ENCODE data around the gene TMEM212. TPM values are rescaled to one million over a fixed set of nuclear protein-coding genes. Genes with fewer than 3 reads are reported as not detected.

TMEM212 gene
- total and polyA plus RNA-seq, 11 donors: not detected

DNA sequence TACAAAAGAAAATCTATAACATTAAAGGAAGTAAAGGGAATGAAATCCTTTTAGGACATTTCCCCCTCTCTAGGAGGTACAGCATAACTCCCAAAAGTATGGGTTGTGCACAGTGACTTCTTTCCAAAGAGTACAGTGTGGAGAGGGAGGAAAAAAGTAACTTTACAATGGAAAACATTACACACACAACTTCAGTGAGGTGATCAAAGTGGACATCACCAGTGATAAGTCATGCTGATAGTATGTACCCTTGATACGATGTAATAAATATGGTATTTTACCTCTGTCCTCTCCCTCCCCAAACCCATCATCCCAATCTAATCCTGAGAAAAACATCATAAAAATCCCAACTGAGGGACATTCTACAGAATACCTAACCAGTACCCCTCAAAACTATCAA is 43.6 kb upstream of the TMEM212 start:
- no peaks in the 10 kb centered on the region for H3K9me3 ChIP-seq
- H3K4me1 ChIP-seq: peaks cover 7 to 52% (median 27%) of the 10 kb centered on the region in 12 donors
- WGBS, 4 donors: 94 to 100% (median 98%) methylated on average over 1 of the region's 1 CpG
- H3K4me3 ChIP-seq: no peak overlapping the region
- H3K27ac ChIP-seq: no peak overlapping the region
- TF ChIP-seq POLR2A (IDR thresholded peaks at IDR 0.05) (no peak), CTCF (IDR thresholded peaks at IDR 0.05) (no peak)
- DNase-seq: no peak
- no peak for ATAC-seq
- no peaks in the 10 kb centered on the region for H3K27me3 ChIP-seq
- H3K36me3 ChIP-seq: no peaks in the 10 kb centered on the region
- intact Hi-C loops (cut with DNase I): no loop called here

GRCh38 chr3:171801738-171802589 is 41.2 kb upstream of the TMEM212 start:
- H3K9me3 ChIP-seq: no peaks in the 10 kb centered on the region
- H3K27me3 ChIP-seq: no peaks in the 10 kb centered on the region
- no peaks in the 10 kb centered on the region for H3K36me3 ChIP-seq
- peaks cover 9 to 68% (median 48%) of the 10 kb centered on the region in 12 donors for H3K4me1 ChIP-seq
- H3K4me3 ChIP-seq: no peak overlapping the region
- intact Hi-C loops (cut with DNase I): no loop called here
- TF ChIP-seq CTCF (IDR thresholded peaks at IDR 0.05): no peak
- TF ChIP-seq POLR2A (IDR thresholded peaks at IDR 0.05): no peak
- DNase-seq (no peak), ATAC-seq (peak in 2 of 4 donors; percentile 39 to 42)
- 62 to 78% (median 66%) methylated on average over 4 of the region's 4 CpGs for WGBS, 4 donors
- H3K27ac ChIP-seq: peak overlapping the region in 11 of 12 donors; percentile 18 to 65 (median 56)

DNA sequence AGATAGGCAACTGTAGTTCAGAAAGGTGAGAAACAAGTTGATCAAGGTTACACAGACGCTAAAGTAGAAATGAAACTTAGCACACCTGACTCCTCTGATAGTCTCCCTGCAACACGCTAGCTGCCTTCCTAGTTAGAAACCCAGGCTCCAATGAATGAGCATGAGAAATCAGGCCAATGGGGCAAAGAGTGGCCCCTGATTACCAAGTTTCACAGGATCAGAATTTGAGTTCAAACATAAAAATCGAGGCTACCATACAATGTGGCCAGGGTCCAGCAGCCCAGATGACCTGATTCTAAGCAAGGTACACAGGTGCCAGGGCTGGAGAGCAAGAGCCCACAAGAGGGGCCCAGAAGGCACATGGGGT is 40.6 kb upstream of the TMEM212 start:
- Histone ChIP-seq H3K27me3 (no peaks in the 10 kb centered on the region), H3K4me3 (no peak overlapping the region), H3K27ac (peak overlapping the region in 10 of 12 donors; percentile 6 to 65 (median 48)), H3K9me3 (no peaks in the 10 kb centered on the region), H3K4me1 (peaks cover 9 to 65% (median 45%) of the 10 kb centered on the region in 12 donors), H3K36me3 (no peaks in the 10 kb centered on the region)
- TF ChIP-seq CTCF (IDR thresholded peaks at IDR 0.05): no peak
- TF ChIP-seq POLR2A (IDR thresholded peaks at IDR 0.05): no peak
- ATAC-seq: no peak
- WGBS, 4 donors: 76 to 91% (median 86%) methylated on average over 3 of the region's 3 CpGs
- intact Hi-C loops (cut with DNase I): no loop called here
- no peak for DNase-seq

GRCh38 chr3:171803044-171803443 is 40.1 kb upstream of the TMEM212 start:
- Histone ChIP-seq H3K27me3 (no peaks in the 10 kb centered on the region), H3K4me1 (peaks cover 9 to 60% (median 42%) of the 10 kb centered on the region in 12 donors), H3K36me3 (no peaks in the 10 kb centered on the region), H3K4me3 (no peak overlapping the region), H3K27ac (peak overlapping the region in 7 of 12 donors; percentile 6 to 65 (median 54)), H3K9me3 (no peaks in the 10 kb centered on the region)
- DNase-seq: no peak
- intact Hi-C loops (cut with DNase I): no loop called here
- TF ChIP-seq CTCF (IDR thresholded peaks at IDR 0.05) (no peak), POLR2A (IDR thresholded peaks at IDR 0.05) (no peak)
- 88 to 95% (median 90%) methylated on average over 4 of the region's 4 CpGs for WGBS, 4 donors
- ATAC-seq: no peak

Data from heart left ventricle (tissue), 16 donors.